Neural cell (in vitro differentiated cells): ENCODE results near the gene AKAP10. TPM values are rescaled to one million over a fixed set of nuclear protein-coding genes. Genes with fewer than 3 reads are reported as not detected.

Experiments
- H2AFZ ChIP-seq: fragments of 200-600, 300-800 bp; sonication (generic), shearing (Covaris generic); 2 replicates; pipeline ENCODE4 v1.6.0; 2014; ENCODE audit warnings: low read depth, mild to moderate bottlenecking, antibody characterized with exemption, low read length, moderate library complexity
- H3F3A ChIP-seq: fragments of 200-600 bp; shearing (Covaris generic); 2 replicates; pipeline ENCODE4 v1.6.1; 2016; ENCODE audit warnings: mild to moderate bottlenecking, moderate library complexity, mixed read lengths, antibody characterized with exemption, low read length; ENCODE audit not compliant: insufficient read depth, poor library complexity, severe bottlenecking
- H3K27ac ChIP-seq: fragments of 200-600, 300-800 bp; sonication (generic), shearing (Covaris generic); 2 replicates; pipeline ENCODE4 v1.5.1; 2014; ENCODE audit warnings: mild to moderate bottlenecking, low read length, moderate library complexity
- H3K27me3 ChIP-seq: fragments of 300-800, 200-600 bp; sonication (generic), shearing (Covaris generic); 2 replicates; pipeline ENCODE4 v1.6.0; 2014; ENCODE audit warnings: mild to moderate bottlenecking, low read depth, low read length, moderate library complexity; ENCODE audit not compliant: insufficient read depth
- H3K36me3 ChIP-seq: fragments of 300-800, 200-600 bp; sonication (generic), shearing (Covaris generic); 2 replicates; pipeline ENCODE4 v1.5.1; 2014; ENCODE audit warnings: mild to moderate bottlenecking, antibody characterized with exemption, low read length, moderate library complexity; ENCODE audit not compliant: insufficient read depth
- H3K4me2 ChIP-seq: fragments of 300-800, 200-600 bp; sonication (generic), shearing (Covaris generic); 2 replicates; pipeline ENCODE4 v1.6.0; 2014; ENCODE audit warnings: mild to moderate bottlenecking, low read length
- H3K4me3 ChIP-seq: fragments of 300-800, 200-600 bp; sonication (generic), shearing (Covaris generic); 2 replicates; pipeline ENCODE4 v1.5.1; 2014; ENCODE audit warnings: mild to moderate bottlenecking, low read length, moderate library complexity
- H3K79me2 ChIP-seq: fragments of 200-600 bp; shearing (Covaris generic); replicated peaks from 2 replicates; pipeline ENCODE4 v1.6.0; 2014; ENCODE audit warnings: mild to moderate bottlenecking, low read length, moderate library complexity; ENCODE audit not compliant: insufficient read depth
- H3K9ac ChIP-seq: fragments of 300-800, 200-600 bp; sonication (generic), shearing (Covaris generic); 2 replicates; pipeline ENCODE4 v1.6.1; 2016; ENCODE audit warnings: mild to moderate bottlenecking, low read length, mixed read lengths
- H3K9me2 ChIP-seq: fragments of 200-600 bp; shearing (Covaris generic); 2 replicates; pipeline ENCODE4 v1.6.1; 2016; ENCODE audit warnings: mild to moderate bottlenecking, low read length, mixed read lengths; ENCODE audit not compliant: insufficient read depth
- H3K9me3 ChIP-seq: fragments of 200-600, 300-800 bp; sonication (generic), shearing (Covaris generic); 2 replicates; pipeline ENCODE4 v1.6.1; 2016; ENCODE audit warnings: mild to moderate bottlenecking, mixed run types, low read length, moderate library complexity, mixed read lengths
- H4K20me1 ChIP-seq: fragments of 200-600 bp; shearing (Covaris generic); 2 replicates; pipeline ENCODE4 v1.6.1; 2016; ENCODE audit warnings: mild to moderate bottlenecking, mixed run types; ENCODE audit not compliant: insufficient read depth
- EP300 ChIP-seq: fragments of 450-650 bp; conservative IDR thresholded peaks from 2 replicates; pipeline ENCODE4 v1.6.1; 2014; ENCODE audit warnings: antibody characterized with exemption, mild to moderate bottlenecking, moderate library complexity; ENCODE audit not compliant: poor library complexity, severe bottlenecking
- EZH2 ChIP-seq: fragments of 200-600, 300-800 bp; shearing (Covaris generic), sonication (generic); IDR thresholded peaks from 2 replicates; pipeline ENCODE4 v1.6.1; 2014; ENCODE audit warnings: antibody characterized with exemption, low read length, borderline replicate concordance, mild to moderate bottlenecking; ENCODE audit not compliant: insufficient read depth, poor library complexity, severe bottlenecking
- MXI1 ChIP-seq: fragments of 450-650 bp; conservative IDR thresholded peaks from 2 replicates; pipeline ENCODE4 v1.6.1; 2014; ENCODE audit warnings: antibody characterized with exemption, mild to moderate bottlenecking; ENCODE audit not compliant: poor library complexity, severe bottlenecking
- POLR2AphosphoS5 ChIP-seq: IDR thresholded peaks from 2 replicates; pipeline ENCODE4 v1.6.1; 2012
- RAD21 ChIP-seq: fragments of 450-650 bp; conservative IDR thresholded peaks from 2 replicates; pipeline ENCODE4 v1.6.1; 2014; ENCODE audit warnings: antibody characterized with exemption, mild to moderate bottlenecking, moderate library complexity
- SMC3 ChIP-seq: fragments of 450-650 bp; conservative IDR thresholded peaks from 2 replicates; pipeline ENCODE4 v1.6.1; 2014; ENCODE audit warnings: antibody characterized with exemption, mild to moderate bottlenecking, moderate library complexity; ENCODE audit not compliant: poor library complexity
- TAF1 ChIP-seq: IDR thresholded peaks from 2 replicates; pipeline ENCODE4 v1.6.1; 2012; ENCODE audit warnings: low read depth
- polyA plus RNA-seq: library from polyadenylated mRNA; depleted of rRNA; stranded (reverse); fragments of >200 nt; gene quantifications from 2 replicates; pipeline ENCODE4 v1.2.3, GENCODE V29; 2014
- TF ChIP-seq, protein P1 (sequence below): IDR thresholded peaks from 2 replicates; pipeline ENCODE4 v1.6.1; 2012; ENCODE audit warnings: borderline replicate concordance
- TF ChIP-seq, protein P2 (sequence below): fragments of 450-650 bp; IDR thresholded peaks from 2 replicates; pipeline ENCODE4 v1.5.1; 2014; ENCODE audit warnings: antibody characterized with exemption, mild to moderate bottlenecking, moderate library complexity; ENCODE audit not compliant: poor library complexity, severe bottlenecking

AKAP10 gene
- polyA plus RNA-seq, 1 donor from 2014 or later: 27.3 TPM

DNA sequence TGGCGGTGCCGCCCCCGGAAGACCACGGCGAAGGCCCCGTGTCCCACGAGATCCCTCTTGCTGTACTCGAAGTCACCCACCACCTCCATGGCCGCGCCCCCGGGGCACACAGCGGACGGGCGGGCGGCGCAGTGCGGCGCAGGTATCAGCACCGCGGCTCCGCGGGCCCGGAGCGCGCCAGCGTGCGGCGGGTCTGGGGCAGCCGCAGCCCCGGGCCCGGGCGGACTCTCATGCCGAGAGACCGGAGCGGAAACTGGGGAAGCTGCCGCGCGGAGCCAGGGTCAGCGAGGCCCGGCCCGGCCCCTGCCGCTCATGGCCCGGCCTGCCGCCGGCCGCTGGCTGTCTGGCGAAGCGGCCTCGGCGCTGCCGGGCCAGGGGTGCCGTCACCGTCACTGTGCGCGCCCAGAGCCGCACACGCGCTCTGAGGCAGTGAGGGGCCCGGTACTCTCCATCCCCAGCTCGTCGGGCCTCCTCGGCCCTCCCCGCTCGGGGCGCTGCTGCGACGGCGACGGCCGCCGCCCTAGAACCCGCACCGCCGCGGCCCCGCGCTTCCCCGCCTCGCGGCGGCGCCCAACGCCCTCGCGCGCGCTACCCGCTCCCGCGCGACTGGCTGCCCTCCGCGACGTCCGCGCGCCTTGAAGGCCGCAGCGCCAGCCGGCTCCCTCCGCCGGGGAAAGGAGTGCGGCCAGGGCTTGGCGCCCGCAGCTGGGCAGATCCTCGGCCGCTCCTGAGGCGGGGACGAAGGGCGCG is 110.1 kb downstream of the AKAP10 start, which contains the start of gene ULK2:
ULK2 (minus strand) TSS at position 608 of the 750 bp plus-strand sequence; CDS start at position 89, 519 bp downstream.
- Histone ChIP-seq H3K27me3 (no peaks in the 10 kb centered on the region), H3K79me2 (no peaks in the 10 kb centered on the region), H3K4me3 (peak within 1 kb of the TSS; percentile 89), H2AFZ (peak within 1 kb of the TSS; percentile 73), H3K9me2 (no peaks in the 10 kb centered on the region), H3K9ac (peak within 1 kb of the TSS; percentile 85), H4K20me1 (no peaks in the 10 kb centered on the region), H3F3A (no peaks in the 10 kb centered on the region), H3K9me3 (no peaks in the 10 kb centered on the region), H3K36me3 (no peaks in the 10 kb centered on the region), H3K27ac (peak within 1 kb of the TSS; percentile 65), H3K4me2 (peak within 1 kb of the TSS; percentile 33)
- TF ChIP-seq TAF1 (peak; percentile 63), MXI1 (peak; percentile 51), EZH2 (no peak), EP300 (peak; percentile 25), RAD21 (peak; percentile 17), SMC3 (peak; percentile 28), POLR2AphosphoS5 (peak; percentile 83)
- TF ChIP-seq, protein P1, sequence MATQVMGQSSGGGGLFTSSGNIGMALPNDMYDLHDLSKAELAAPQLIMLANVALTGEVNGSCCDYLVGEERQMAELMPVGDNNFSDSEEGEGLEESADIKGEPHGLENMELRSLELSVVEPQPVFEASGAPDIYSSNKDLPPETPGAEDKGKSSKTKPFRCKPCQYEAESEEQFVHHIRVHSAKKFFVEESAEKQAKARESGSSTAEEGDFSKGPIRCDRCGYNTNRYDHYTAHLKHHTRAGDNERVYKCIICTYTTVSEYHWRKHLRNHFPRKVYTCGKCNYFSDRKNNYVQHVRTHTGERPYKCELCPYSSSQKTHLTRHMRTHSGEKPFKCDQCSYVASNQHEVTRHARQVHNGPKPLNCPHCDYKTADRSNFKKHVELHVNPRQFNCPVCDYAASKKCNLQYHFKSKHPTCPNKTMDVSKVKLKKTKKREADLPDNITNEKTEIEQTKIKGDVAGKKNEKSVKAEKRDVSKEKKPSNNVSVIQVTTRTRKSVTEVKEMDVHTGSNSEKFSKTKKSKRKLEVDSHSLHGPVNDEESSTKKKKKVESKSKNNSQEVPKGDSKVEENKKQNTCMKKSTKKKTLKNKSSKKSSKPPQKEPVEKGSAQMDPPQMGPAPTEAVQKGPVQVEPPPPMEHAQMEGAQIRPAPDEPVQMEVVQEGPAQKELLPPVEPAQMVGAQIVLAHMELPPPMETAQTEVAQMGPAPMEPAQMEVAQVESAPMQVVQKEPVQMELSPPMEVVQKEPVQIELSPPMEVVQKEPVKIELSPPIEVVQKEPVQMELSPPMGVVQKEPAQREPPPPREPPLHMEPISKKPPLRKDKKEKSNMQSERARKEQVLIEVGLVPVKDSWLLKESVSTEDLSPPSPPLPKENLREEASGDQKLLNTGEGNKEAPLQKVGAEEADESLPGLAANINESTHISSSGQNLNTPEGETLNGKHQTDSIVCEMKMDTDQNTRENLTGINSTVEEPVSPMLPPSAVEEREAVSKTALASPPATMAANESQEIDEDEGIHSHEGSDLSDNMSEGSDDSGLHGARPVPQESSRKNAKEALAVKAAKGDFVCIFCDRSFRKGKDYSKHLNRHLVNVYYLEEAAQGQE: peak; percentile 67
- TF ChIP-seq, protein P2, sequence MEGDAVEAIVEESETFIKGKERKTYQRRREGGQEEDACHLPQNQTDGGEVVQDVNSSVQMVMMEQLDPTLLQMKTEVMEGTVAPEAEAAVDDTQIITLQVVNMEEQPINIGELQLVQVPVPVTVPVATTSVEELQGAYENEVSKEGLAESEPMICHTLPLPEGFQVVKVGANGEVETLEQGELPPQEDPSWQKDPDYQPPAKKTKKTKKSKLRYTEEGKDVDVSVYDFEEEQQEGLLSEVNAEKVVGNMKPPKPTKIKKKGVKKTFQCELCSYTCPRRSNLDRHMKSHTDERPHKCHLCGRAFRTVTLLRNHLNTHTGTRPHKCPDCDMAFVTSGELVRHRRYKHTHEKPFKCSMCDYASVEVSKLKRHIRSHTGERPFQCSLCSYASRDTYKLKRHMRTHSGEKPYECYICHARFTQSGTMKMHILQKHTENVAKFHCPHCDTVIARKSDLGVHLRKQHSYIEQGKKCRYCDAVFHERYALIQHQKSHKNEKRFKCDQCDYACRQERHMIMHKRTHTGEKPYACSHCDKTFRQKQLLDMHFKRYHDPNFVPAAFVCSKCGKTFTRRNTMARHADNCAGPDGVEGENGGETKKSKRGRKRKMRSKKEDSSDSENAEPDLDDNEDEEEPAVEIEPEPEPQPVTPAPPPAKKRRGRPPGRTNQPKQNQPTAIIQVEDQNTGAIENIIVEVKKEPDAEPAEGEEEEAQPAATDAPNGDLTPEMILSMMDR: peak; percentile 67

DNA sequence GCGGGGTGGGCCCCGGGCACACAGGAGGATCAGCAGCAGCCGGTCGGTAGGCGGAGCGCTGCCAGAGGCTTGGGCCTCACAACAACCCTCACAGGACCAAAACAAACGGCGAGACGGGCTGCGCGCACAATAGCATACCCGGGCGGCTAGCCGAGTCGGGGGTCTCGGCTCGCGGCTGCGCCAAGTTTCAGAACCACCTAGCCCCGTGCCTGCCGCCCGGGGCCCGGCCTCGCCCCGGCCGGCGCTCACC is 110.6 kb downstream of the AKAP10 start:
- peak overlapping the region; percentile 57 for H3K27ac ChIP-seq
- H3K9me3 ChIP-seq: no peaks in the 10 kb centered on the region
- no peaks in the 10 kb centered on the region for H3K79me2 ChIP-seq
- H3K4me3 ChIP-seq: peak overlapping the region; percentile 89
- no peaks in the 10 kb centered on the region for H3K27me3 ChIP-seq
- no peaks in the 10 kb centered on the region for H3K36me3 ChIP-seq
- peak overlapping the region; percentile 33 for H3K4me2 ChIP-seq
- H4K20me1 ChIP-seq: no peaks in the 10 kb centered on the region
- peak overlapping the region; percentile 73 for H2AFZ ChIP-seq
- H3K9me2 ChIP-seq: no peaks in the 10 kb centered on the region
- TF ChIP-seq MXI1: no peak
- TF ChIP-seq RAD21: no peak
- peak; percentile 75 for TF ChIP-seq TAF1
- TF ChIP-seq, protein P2: peak; percentile 31
- peak; percentile 76 for TF ChIP-seq POLR2AphosphoS5
- no peak for TF ChIP-seq EP300
- no peak for TF ChIP-seq SMC3
- H3K9ac ChIP-seq: peak overlapping the region; percentile 85
- H3F3A ChIP-seq: no peaks in the 10 kb centered on the region
